ENCODE results near the gene RASSF4. TPM values are rescaled to one million over a fixed set of nuclear protein-coding genes. Genes with fewer than 3 reads are reported as not detected.
A peak's percentile ranks its signal among the peaks of the same experiment; 100 is the strongest.

Gene RASSF4
- total and polyA plus RNA-seq, 9 of the 15 experiments (the other 6 are each of a cell fraction or from before 2014, with no cell fraction given) = 0.01 to 0.62 (median 0.11) TPM; not detected in 3

DNA sequence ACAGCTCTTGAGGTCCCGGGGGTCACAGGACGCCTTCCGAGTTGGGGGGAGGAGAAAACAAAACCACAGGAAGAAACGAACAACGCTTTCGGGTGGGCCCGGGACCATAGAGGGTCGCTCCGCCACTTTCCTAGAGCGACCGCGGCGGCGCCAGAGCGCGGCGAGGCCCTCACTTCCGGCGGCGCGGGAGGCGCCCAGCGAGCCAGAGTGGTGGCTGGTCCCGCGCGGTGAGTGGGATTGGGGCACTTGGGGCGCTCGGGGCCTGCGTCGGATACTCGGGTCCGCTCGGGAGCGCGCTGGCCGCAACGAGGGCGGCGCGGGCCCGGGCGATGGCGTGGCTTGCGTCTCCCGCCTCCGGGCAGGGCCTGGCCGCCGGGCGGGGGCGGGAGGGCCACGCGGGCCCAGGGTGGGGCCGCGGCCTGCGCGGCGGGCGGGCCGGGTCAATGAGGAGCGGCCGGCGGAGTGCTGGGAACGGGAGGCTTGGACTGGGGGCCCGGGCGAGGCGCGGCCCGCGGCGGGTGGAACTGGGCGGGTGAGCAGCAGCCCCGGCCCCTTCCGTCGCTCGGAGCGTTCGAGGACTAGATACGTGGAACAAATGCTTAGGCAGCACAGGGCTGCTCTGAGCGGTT is 41.3 kb downstream of the RASSF4 start, which contains the start of gene ZNF22 (continued):
- peak; percentile 95; the same call in 1 of the 2 replicates for TF ChIP-seq ZBTB7A (IDR thresholded peaks at IDR 0.05; ENCODE audit: borderline replicate concordance, control insufficient read depth, low read depth, low read length)
- TF ChIP-seq ZC3H8 (IDR thresholded peaks at IDR 0.05) = no peak
- no peak for TF ChIP-seq ARID2 (IDR thresholded peaks at IDR 0.05)
- TF ChIP-seq ETV1 (tag; conservative IDR thresholded peaks at IDR 0.05; ENCODE audit: low read depth) = peak; percentile 83
- TF ChIP-seq DDX20 (tag; IDR thresholded peaks at IDR 0.05; ENCODE audit: low read depth) = no peak
- TF ChIP-seq SP2 (IDR thresholded peaks at IDR 0.05; ENCODE audit: extremely low read depth, low read depth, low read length, poor library complexity, severe bottlenecking) = peak; percentile 90
- TF ChIP-seq, protein P1, sequence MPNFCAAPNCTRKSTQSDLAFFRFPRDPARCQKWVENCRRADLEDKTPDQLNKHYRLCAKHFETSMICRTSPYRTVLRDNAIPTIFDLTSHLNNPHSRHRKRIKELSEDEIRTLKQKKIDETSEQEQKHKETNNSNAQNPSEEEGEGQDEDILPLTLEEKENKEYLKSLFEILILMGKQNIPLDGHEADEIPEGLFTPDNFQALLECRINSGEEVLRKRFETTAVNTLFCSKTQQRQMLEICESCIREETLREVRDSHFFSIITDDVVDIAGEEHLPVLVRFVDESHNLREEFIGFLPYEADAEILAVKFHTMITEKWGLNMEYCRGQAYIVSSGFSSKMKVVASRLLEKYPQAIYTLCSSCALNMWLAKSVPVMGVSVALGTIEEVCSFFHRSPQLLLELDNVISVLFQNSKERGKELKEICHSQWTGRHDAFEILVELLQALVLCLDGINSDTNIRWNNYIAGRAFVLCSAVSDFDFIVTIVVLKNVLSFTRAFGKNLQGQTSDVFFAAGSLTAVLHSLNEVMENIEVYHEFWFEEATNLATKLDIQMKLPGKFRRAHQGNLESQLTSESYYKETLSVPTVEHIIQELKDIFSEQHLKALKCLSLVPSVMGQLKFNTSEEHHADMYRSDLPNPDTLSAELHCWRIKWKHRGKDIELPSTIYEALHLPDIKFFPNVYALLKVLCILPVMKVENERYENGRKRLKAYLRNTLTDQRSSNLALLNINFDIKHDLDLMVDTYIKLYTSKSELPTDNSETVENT (CRISPR knock-in tag; IDR thresholded peaks at IDR 0.05) = peak; percentile 98
- TF ChIP-seq, protein P2, sequence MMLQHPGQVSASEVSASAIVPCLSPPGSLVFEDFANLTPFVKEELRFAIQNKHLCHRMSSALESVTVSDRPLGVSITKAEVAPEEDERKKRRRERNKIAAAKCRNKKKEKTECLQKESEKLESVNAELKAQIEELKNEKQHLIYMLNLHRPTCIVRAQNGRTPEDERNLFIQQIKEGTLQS (IDR thresholded peaks at IDR 0.05) = no peak
- TF ChIP-seq, protein P2 (CRISPR knock-in tag; conservative IDR thresholded peaks at IDR 0.05) = peak; percentile 22; the same call in 1 of the 2 replicates
- TF ChIP-seq SIX5 (IDR thresholded peaks at IDR 0.05; ENCODE audit: borderline replicate concordance in 1 of 2, insufficient read depth in 1 of 2, low read depth in 1 of 2, low read length in 2 of 2) = no peak
- peak in 1 of 2 experiments; percentile 91; a peak in 2 of 4 replicates for TF ChIP-seq MAZ (CRISPR knock-in tag; conservative IDR thresholded peaks at IDR 0.05 in 1 of 2, IDR thresholded peaks at IDR 0.05 in 1 of 2)
- peak; percentile 15; the same call in 1 of the 2 replicates for TF ChIP-seq ARID1B (IDR thresholded peaks at IDR 0.05)
- peak; percentile 77 for TF ChIP-seq PCBP1 (IDR thresholded peaks at IDR 0.05; ENCODE audit: low read depth, low read length, poor library complexity, severe bottlenecking)
- TF ChIP-seq ZNF507 (tag; conservative IDR thresholded peaks at IDR 0.05) = no peak
- TF ChIP-seq NR4A1 (CRISPR knock-in tag; IDR thresholded peaks at IDR 0.05) = 0 out of 2 replicates have a peak, but pooled peaks have one; percentile 20
- TF ChIP-seq NR4A1 (tag; IDR thresholded peaks at IDR 0.05) = peak; percentile 58; the same call in 1 of the 2 replicates
- TF ChIP-seq ZNF217 (CRISPR knock-in tag; IDR thresholded peaks at IDR 0.05) = 0 out of 2 replicates have a peak, but pooled peaks have one; percentile 46
- peak; percentile 84 for TF ChIP-seq PHF20 (IDR thresholded peaks at IDR 0.05; ENCODE audit: partially characterized antibody)
- TF ChIP-seq GATAD2B (IDR thresholded peaks at IDR 0.05; ENCODE audit: borderline replicate concordance) = peak; percentile 90; the same call in 1 of the 2 replicates
- peak; percentile 96 for TF ChIP-seq CXXC5 (CRISPR knock-in tag; IDR thresholded peaks at IDR 0.05)
